ENCODE results near the gene KIF3A.

- TF ChIP-seq CTCF (conservative IDR thresholded peaks at IDR 0.05), result no peak
- no peak for TF ChIP-seq EZH2 (IDR thresholded peaks at IDR 0.05; ENCODE audit: low read depth)
Measured at GRCh38 chr5:132771503-132771998, 34.2 kb upstream of the KIF3A start.

Data from PC-9 (cell line).